GM19324 (cell line): ENCODE data around the gene LPP.

Source experiments
- ATAC-seq: cut with Tn5 transposase; IDR thresholded peaks from one replicate; pipeline ENCODE4 v1.9.1; 2021; ENCODE audit warnings: mild to moderate bottlenecking, moderate library complexity; ENCODE audit not compliant: unreplicated experiment, low FRiP score

LPP gene

DNA sequence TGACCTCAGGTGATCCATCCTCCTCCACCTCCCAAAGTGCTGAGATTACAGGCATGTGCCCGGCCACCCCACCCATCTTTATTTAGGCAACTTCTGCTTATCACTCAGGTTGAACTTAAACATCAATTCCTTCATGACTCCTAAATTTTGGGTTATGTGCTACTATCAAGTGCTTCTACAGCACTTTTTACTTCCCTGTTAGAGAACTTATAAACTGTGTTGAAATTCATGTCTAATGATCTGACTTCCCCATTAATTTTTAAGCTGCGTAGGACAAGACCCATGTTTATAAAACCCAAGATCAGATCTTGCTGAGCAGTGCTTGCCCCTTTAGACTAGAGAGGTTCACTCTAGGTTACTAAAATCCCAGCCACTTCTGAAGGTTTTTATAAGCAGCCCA, 751.6 kb downstream of the LPP start:
- no peak for ATAC-seq

DNA sequence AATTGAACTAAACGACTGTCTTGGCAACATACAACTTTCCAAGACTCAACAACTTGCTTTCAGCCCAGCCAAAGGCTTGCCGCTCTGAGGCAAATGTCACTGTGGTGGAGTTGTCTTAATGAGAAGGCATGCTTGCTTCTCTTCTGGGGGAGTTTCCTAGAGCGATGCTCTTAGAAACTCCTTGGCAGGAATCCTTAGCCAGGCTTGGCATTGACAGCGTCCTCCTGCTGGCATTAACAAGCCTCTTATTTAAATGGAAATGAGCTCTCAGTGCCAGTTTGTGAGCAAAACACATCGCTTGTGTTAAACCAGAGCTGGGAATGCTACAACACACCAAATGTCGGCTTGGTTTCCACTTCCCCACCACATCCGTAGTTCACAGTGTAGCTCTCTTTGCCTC, 752.3 kb downstream of the LPP start:
- no peak for ATAC-seq

DNA sequence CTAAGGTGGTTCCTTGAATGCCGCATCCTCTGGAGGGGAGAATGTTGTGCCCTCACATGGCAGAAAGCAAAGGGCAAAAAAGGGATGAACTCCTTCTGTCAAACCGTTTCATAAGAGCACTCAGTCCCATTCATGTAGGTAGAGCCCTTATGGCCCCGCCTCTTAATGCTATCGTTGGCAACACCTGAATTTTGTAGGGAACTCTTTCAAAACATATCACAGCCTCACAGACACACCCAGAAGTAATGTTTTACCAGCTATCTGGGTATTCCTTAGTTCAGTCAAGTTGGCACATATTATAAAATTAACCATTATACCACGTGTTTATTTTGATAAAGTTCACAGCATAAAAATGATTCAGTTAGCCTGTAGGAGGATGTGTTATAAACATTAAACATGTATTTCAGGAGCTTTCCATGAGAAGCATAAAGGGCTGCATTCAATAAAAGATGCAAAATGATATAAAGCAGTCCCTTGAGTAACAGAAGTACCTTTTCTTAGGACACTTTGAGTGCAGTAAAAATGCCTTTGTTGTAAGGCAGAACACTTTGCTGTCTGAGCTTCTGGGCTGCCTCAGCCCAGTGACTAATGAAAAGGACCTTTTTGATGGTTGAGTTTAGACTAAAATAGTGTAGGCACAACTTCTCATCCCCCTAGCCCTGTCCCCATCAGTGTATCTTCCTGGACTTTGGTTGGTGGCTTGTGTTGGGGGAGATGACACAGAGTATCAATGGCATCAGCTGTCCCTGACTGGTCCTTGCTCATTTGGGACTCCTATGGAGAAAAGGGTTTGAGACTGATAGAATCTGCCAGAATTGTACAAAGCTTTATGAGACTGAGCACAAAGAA, 754.3 kb downstream of the LPP start:
- ATAC-seq = no peak

DNA sequence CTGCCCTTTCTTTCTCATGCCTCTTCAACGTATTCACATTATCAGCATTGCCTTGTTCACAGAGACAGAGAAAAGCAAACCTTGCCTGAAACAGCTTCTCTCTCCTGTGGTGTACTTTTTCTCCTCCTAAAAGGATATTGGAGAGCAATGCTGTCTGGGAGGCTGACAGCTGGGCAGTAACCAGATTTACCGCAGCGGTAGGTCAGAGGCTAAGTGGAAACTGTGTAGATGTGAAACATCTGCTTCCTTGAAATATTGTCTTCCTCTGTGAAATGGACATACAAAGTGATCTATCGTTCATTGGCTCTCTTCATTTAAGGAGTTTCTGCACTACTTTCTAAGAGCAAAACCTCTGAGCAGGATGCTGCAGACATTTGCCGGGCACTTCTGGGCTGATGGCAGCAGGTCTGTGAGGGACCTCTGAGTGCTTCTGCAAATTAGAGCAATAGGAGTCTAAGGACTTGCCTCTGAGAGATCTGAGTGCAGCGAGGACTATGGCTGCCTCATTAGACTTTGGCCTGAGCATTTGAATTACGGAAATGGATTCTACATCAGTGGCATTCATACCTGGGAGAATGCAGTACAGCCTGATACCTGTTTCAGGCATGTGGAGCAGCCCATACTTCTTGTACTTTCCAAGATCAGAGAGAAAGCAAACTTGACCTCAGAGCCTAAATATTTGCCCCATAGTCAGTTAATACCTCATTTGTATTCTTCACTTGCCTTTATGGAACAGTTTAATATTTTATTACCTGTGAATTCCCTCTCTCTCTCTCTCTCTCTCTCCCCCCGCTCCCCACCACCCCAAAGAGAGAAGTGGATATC, 757.3 kb downstream of the LPP start:
- ATAC-seq = no peak

DNA sequence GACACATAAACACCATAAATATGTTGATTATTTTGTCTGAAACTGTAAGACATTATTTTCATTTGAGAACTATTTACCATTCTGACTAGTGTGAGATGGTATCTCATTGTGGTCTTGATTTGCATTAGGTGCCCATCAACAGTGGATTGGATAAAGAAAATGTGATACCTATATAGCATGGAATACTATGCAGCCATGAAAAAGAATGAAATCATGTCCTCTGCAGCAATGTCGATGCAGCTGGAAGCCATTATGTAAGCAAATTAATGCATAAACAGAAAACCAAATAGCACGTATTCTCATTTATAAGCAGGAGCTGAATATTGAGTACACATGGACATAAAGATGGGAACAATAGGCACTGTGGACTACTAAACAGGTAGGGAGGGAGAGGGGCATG, 759.1 kb downstream of the LPP start:
- no peak for ATAC-seq

DNA sequence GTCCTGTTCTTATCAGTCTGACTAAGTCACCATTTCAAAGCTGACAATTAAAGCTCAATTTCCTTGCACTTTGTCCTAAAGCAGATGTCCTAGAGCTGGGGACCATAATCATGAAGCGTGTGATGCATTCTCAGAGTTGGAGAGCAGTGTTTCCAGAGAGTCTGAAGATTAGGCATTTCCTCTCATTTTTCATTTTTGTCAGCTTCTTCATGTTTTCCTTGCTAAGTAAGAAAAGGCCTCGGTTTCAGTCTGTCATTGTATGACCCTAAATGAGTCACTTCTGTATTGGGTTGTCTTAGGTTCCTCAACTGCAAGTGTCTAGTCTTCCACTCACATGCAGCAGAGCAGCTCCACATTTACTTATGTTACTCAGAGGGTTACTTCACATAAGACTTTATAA, 760.6 kb downstream of the LPP start:
- ATAC-seq = no peak

DNA sequence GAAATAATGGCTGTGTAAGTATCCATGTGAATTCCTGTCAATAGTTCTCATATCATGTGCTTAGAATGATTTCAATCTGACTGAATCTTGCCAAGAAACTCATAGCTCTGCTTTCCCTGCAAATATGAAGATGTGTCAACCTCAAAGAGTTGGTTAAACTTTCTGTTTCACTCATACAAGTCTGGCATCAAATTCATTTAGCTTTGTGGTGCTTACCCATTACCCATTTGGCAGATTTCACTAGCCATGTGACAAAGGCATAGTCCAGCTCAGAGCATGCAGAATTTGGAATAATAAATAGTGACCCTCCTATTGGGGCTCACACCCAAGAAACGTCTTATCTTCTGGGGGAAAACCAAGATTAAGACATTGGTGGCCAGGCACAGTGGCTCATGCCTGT, 761.2 kb downstream of the LPP start:
- no peak for ATAC-seq

DNA sequence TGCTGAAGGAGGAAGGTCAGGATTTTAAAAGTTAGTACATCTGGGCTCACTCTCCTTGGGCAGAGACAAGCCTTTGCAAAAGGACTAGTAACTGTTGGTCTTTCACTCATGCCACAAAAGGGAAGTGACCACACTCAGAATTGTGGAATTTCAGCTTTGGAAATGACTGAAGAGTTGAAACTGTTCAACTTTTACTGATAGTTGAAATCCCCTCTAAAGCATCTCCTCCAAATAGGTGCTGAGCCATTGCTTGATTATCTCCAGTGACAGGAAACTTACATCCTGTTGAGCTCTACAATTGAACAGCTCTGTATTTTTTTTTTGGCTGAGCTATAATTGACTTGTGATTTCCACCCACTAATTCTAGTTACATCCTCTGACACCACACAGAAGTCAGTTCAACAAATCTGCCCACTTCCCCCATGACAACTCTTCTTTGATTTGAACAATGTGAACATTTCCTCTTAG, 763.0 kb downstream of the LPP start:
- no peak for ATAC-seq

DNA sequence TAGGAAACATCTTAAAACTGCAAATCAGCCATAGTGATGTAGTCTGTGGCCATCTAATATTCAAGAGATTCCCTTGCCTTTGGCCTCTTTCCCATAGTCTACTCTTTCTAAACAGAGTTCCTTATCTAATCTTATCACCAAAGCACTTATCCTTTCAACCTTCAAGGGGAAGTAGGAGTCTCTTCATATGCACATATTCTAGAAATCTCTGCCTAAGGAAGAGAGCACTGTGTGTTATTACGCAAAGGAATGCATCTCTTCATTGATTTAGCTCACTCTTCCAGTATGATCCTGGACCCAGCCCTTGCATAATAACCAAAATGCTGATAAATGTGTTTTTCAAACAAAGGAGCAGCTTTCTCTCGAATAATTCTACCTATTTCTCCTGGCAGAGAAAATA, 764.1 kb downstream of the LPP start:
- no peak for ATAC-seq

DNA sequence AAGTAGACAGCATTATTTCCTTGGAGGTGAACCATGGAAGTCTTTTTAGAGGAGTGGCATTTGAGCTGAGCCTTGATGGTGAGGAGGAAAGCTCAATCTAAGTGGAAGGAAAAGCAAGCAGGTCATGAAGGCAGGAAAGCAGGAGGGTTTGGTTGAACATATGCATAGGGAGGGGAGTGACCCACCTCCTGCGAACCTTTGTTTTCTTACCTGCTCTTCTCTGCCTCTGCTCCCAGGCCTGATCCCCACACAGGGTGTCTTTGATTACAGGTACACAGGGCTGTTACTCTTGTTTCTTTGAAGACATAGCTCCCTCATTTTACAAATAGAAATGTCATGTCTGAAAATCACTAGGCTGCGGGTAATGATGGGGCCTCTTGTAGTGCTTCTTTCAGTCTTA, 769.7 kb downstream of the LPP start:
- ATAC-seq = no peak

DNA sequence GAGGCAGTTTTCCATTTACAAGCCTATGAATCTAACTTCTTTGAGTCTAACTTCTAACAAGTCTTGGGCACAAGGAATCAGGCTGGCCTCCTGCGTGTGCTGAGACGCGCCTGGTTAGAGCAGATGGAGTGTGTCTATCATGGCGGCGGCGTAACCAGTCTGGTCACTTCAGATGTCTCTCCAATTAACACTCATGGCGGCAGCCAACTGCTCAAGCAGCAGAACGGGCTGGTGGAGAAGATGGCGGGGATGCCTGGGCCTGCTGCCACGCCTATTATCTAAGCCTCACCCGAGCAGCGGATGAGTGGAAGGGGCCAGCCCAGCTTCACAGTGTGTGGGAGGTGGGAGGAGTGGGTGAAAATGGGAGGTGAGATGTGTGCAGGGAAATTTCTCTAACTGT, 771.4 kb downstream of the LPP start:
- no peak for ATAC-seq

DNA sequence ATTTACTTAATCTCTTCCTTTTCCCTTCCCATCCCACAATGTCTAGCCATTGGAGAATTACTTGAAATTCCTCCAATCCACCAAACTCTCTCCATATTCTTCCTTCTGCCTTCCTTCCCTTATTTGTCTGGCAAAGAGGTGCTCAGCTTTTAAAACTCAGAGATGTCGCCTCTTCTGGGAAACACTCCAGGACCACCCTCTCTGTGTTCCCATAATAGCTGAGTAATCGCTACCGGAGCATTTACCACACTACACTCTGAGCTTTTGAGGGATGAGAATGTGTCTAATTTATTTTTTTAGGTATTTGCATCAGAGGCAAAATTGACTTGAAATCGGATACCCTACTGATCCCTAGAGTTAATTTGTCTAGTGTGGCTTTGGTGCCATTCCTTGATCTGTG, 772.2 kb downstream of the LPP start:
- ATAC-seq = no peak

DNA sequence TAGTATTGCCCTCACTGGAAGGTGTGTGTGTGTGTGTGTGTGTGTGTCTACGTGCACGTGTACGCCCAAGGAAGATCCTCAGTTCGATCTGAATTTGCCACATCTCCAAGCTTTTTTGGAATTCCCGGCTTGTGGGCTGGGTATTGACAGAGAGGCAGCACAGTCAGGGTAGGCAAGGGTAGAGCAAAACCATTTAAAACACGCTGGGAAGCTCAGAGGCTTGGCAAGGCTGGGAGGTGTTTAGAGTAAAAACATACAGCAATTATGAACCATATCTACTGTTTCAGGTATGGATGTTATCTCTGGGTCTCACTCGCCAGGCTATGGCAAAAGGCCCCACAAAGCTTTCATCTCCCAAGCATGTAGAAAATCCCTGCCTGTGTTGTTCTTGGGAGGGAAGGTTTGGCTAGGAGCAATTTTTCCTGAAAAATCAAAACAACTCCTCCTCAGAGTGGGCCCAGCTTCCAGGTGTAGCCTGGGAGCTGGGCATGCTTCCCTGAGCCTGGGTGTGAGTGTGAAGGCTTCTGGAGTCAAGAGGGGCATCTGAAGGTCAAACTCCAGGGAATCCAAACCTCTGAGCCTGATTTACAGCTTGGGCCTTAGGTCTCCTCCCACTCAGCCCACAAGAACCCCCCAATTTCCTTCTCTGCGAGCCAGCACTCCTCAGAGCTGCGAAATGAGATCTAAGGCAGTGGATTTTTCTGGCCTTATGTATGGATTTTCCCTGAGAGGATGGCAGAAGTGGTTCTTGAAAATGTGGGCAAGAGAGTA, 773.0 kb downstream of the LPP start:
- no peak for ATAC-seq

DNA sequence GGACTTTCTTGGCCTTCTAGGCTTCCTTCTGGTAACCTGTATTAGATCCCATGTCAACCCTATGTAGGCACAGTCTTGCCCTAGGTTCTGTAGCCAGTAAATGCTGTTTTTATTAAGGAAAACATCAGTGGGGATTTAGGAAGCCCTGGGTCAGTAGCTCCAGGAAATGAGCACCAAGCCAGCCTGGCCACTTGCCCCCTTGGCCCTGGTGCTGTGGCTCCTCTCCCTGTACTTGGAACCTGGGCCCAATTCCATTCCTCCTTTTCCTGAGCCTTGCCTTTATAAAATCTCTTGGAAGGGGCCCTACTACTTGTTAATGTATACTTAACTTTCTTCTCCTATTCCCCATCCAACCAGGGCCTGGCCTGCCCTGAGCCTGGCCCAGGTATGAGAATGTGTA, 774.0 kb downstream of the LPP start:
- ATAC-seq = no peak

DNA sequence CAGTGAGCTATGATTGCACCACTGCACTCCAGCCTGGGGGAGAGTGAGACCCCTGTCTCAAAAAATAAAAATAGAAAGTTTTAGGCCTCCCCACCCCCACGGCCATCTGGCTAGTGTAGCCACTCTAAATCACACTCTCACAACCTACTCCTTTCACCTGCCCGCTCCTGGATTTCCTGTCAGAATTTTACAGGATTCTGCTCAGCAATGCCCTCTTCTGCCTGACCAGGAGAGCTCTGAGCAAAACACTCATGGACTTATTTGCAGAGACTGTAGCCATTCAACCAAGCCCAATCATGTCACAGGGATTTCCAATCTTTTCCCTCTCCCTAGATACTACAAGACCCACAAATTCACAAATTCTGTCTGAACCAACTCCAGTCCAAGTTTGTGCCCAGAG, 775.2 kb downstream of the LPP start:
- no peak for ATAC-seq

DNA sequence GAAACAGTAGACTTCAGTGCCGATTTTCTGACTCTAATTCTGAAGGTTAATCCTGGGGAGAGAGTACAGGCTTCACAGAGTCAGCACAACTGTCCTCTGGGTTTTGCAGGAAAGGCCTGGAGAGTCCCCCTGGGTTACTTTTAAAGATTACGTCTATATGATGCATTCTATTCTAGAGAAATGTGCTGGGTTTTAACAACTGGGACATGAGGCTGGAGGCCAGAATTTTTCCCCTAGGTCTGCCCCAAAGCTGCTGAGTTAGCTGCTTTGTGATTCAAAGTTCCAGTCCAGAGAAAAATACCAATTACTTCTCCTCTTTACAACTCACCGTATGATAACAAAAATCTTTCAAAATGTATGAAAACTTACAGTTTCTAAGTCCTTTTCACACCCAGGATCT, 777.1 kb downstream of the LPP start:
- ATAC-seq = no peak

DNA sequence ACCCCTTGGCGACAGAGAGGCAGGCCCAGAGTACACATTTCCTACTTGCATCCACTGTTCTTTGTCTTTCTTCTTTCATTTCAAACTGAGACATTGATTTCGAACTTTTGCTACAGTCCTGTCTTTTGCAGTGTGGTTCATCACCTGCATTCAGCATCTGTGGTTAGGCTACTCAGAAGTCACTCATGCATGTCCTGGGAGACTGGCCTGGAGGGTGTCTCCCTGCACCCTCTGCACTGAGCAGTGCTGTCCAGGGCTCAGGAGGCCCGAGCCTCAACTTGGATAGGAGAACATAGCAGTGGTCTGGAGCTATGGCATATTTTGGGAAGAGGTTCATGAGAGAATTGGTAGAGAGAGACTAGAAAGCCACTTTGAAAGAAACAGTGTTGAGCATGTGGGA, 777.6 kb downstream of the LPP start:
- ATAC-seq = no peak

DNA sequence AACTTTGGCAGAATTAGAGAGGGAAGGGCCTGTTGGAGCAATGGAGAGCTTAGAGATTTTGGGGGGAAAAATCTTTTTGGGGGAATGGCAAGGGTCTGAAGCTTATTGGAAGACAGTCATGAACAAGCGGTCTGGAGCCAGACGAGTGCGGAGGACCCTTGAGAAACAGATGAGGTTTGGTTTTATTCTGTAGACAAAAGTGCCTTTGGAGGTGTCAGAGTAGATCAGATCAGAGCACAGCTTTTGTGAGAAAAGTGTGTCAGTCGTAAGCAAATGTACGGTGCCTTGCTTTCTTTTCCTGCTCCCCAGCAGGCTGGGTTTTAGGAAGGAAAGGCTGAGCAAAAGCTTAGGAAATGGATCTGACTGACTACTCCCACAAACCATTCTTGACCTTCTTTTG, 781.0 kb downstream of the LPP start:
- no peak for ATAC-seq

DNA sequence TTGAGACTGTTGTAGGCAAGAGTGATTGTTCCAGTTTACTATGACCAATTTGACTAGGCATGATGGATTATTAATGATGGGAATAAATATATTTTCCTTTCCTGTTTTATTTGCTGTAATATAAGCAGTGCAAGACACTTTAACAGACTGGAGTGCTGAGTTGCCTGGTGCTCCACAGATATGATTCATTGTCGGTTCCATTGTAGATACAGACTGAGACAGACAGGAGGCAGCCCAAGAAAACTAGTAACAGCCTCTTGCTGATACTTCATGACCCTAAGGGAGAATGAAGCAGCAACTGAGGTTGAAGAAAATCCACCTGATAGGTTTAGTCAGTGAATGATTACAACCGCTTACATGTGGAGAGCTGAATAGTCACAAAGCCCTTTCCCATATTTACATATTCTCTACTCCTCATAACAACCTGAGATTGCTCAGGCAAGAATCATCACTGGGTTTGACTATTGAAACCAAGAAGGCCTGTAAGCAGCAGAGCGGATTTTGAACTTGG, 782.7 kb downstream of the LPP start:
- no peak for ATAC-seq

DNA sequence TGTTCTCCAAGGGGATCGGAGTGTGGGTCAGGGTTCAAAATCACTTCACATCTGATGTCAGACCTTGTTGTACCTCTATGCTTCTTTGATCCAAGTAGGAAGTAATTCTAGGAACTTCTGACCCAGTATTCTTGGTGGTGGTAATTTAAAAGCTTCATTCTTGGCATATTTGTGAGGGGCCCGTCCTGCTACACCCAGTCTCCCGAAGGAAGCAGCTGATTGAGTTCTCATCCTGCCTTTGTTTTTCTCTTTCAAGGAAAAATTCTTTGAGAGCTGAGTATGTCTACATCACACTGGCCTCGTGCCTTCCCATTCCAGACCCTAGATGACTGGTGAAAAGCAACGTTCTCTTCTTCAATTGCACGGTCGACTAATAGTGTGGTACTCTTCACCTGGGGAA, 783.4 kb downstream of the LPP start:
- ATAC-seq = no peak

DNA sequence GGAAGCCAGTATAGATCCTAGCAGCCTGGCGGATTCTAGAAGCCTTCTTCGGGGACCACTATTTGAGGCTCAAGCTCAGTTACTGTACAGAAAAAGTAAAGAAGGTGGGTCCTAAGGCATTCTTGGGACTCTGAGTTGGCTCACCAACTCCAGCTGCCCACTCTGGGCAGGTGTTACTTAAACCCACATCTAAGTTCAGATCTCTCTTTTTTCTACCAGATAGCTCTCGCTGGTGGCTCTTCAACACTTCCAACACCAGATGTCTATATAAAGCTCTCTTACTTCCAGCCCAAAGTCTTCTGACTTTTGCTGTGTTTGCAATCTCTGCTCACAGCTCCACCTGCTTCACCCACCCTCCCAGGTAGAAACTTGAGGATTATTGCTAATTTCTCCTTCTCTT, 785.0 kb downstream of the LPP start:
- ATAC-seq = no peak
